HEK293 (cell line): ENCODE data around the gene KPNA5.

Experiments used
- FEZF1 ChIP-seq: fragments of 450-650 bp; formaldehyde crosslinking; IDR thresholded peaks from 2 replicates; pipeline ENCODE4 v1.5.1; 2016; ENCODE audit warnings: missing biosample characterization, missing genetic modification characterization
- HOXD13 ChIP-seq: sonication (generic); formaldehyde crosslinking; IDR thresholded peaks from 2 replicates; pipeline ENCODE4 v1.8.0; 2022; ENCODE audit warnings: missing genetic modification reagents, borderline replicate concordance
- KLF9 ChIP-seq: fragments of 450-650 bp; formaldehyde crosslinking; IDR thresholded peaks from 2 replicates; pipeline ENCODE4 v1.5.1; 2016; ENCODE audit warnings: missing biosample characterization, missing genetic modification characterization, low read depth
- MEIS1 ChIP-seq: sonication (generic); formaldehyde crosslinking; IDR thresholded peaks from 2 replicates; pipeline ENCODE4 v1.8.1; 2022; ENCODE audit warnings: missing genetic modification reagents, mild to moderate bottlenecking, borderline replicate concordance
- PRDM10 ChIP-seq: fragments of 450-650 bp; formaldehyde crosslinking; IDR thresholded peaks from 2 replicates; pipeline ENCODE4 v1.5.1; 2016; ENCODE audit warnings: missing biosample characterization, missing genetic modification characterization
- SALL2 ChIP-seq: fragments of 450-650 bp; formaldehyde crosslinking; IDR thresholded peaks from 2 replicates; pipeline ENCODE4 v1.5.0; 2017; ENCODE audit warnings: missing biosample characterization, mild to moderate bottlenecking, missing genetic modification characterization, borderline replicate concordance
- SCRT2 ChIP-seq: fragments of 450-650 bp; formaldehyde crosslinking; IDR thresholded peaks from 2 replicates; pipeline ENCODE4 v1.5.1; 2016; ENCODE audit warnings: missing biosample characterization, missing genetic modification characterization
- SETDB1 ChIP-seq: IDR thresholded peaks from one replicate; pipeline ENCODE4 v1.6.1; 2017; ENCODE audit warnings: mild to moderate bottlenecking, low read length, moderate library complexity, mixed read lengths; ENCODE audit not compliant: insufficient read length
- TCF7L2 ChIP-seq: IDR thresholded peaks from 2 replicates; pipeline ENCODE4 v1.6.1; 2011; ENCODE audit warnings: low read depth, mild to moderate bottlenecking, inconsistent platforms, low read length, moderate library complexity, borderline replicate concordance
- ZBTB1 ChIP-seq: fragments of 450-650 bp; formaldehyde crosslinking; IDR thresholded peaks from 2 replicates; pipeline ENCODE4 v1.5.1; 2016; ENCODE audit warnings: missing biosample characterization, missing genetic modification characterization
- ZBTB21 ChIP-seq: fragments of 450-650 bp; formaldehyde crosslinking; IDR thresholded peaks from 2 replicates; pipeline ENCODE4 v1.5.1; 2017; ENCODE audit warnings: missing biosample characterization, missing genetic modification characterization
- ZEB2 ChIP-seq: fragments of 450-650 bp; formaldehyde crosslinking; IDR thresholded peaks from 2 replicates; pipeline ENCODE4 v1.5.1; 2016; ENCODE audit warnings: missing biosample characterization, missing genetic modification characterization
- ZFP69B ChIP-seq: fragments of 450-650 bp; formaldehyde crosslinking; IDR thresholded peaks from 2 replicates; pipeline ENCODE4 v1.5.1; 2016; ENCODE audit warnings: missing biosample characterization, missing genetic modification characterization
- ZNF112 ChIP-seq: fragments of 450-650 bp; formaldehyde crosslinking; IDR thresholded peaks from 2 replicates; pipeline ENCODE4 v1.5.0; 2017; ENCODE audit warnings: missing biosample characterization, missing genetic modification characterization
- ZNF184 ChIP-seq: fragments of 450-650 bp; IDR thresholded peaks from 2 replicates; pipeline ENCODE4 v1.5.1; 2018; ENCODE audit warnings: missing biosample characterization, mild to moderate bottlenecking, missing genetic modification characterization
- ZNF248 ChIP-seq: fragments of 450-650 bp; formaldehyde crosslinking; IDR thresholded peaks from 2 replicates; pipeline ENCODE4 v1.5.1; 2017; ENCODE audit warnings: missing biosample characterization, missing genetic modification characterization
- ZNF302 ChIP-seq: fragments of 450-650 bp; formaldehyde crosslinking; IDR thresholded peaks from 2 replicates; pipeline ENCODE4 v1.5.1; 2016; ENCODE audit warnings: missing biosample characterization, missing genetic modification characterization, low read depth
- ZNF324 ChIP-seq: fragments of 450-650 bp; formaldehyde crosslinking; IDR thresholded peaks from 2 replicates; pipeline ENCODE4 v1.5.1; 2016; ENCODE audit warnings: missing biosample characterization, missing genetic modification characterization
- ZNF391 ChIP-seq: fragments of 450-650 bp; formaldehyde crosslinking; IDR thresholded peaks from 2 replicates; pipeline ENCODE4 v1.5.1; 2016; ENCODE audit warnings: low read depth, missing biosample characterization, missing genetic modification characterization, borderline replicate concordance
- ZNF398 ChIP-seq: fragments of 450-650 bp; formaldehyde crosslinking; IDR thresholded peaks from 2 replicates; pipeline ENCODE4 v1.5.1; 2017; ENCODE audit warnings: missing biosample characterization, missing genetic modification characterization
- ZNF423 ChIP-seq: fragments of 450-650 bp; formaldehyde crosslinking; IDR thresholded peaks from 2 replicates; pipeline ENCODE4 v1.5.1; 2016; ENCODE audit warnings: missing biosample characterization, missing genetic modification characterization
- ZNF529 ChIP-seq: fragments of 450-650 bp; formaldehyde crosslinking; IDR thresholded peaks from 2 replicates; pipeline ENCODE4 v1.5.1; 2017; ENCODE audit warnings: missing genetic modification characterization, missing biosample characterization; ENCODE audit not compliant: insufficient replicate concordance
- ZNF555 ChIP-seq: fragments of 450-650 bp; formaldehyde crosslinking; conservative IDR thresholded peaks from 2 replicates; pipeline ENCODE4 v1.5.1; 2017; ENCODE audit warnings: missing biosample characterization, mild to moderate bottlenecking, missing genetic modification characterization, inconsistent platforms
- ZNF560 ChIP-seq: fragments of 450-650 bp; formaldehyde crosslinking; IDR thresholded peaks from 2 replicates; pipeline ENCODE4 v1.5.1; 2017; ENCODE audit warnings: missing biosample characterization, missing genetic modification characterization, borderline replicate concordance
- ZNF596 ChIP-seq: fragments of 450-650 bp; IDR thresholded peaks from 2 replicates; pipeline ENCODE4 v1.5.0; 2018; ENCODE audit warnings: missing biosample characterization, mild to moderate bottlenecking, missing genetic modification characterization, moderate library complexity
- ZNF692 ChIP-seq: fragments of 450-650 bp; formaldehyde crosslinking; IDR thresholded peaks from 2 replicates; pipeline ENCODE4 v1.5.1; 2016; ENCODE audit warnings: missing biosample characterization, missing genetic modification characterization
- ZNF707 ChIP-seq: fragments of 450-650 bp; formaldehyde crosslinking; IDR thresholded peaks from 2 replicates; pipeline ENCODE4 v1.5.1; 2016; ENCODE audit warnings: missing biosample characterization, missing genetic modification characterization
- ZSCAN16 ChIP-seq: fragments of 450-650 bp; formaldehyde crosslinking; IDR thresholded peaks from 2 replicates; pipeline ENCODE4 v1.5.1; 2016; ENCODE audit warnings: missing biosample characterization, missing genetic modification characterization
- ZXDB ChIP-seq: fragments of 450-650 bp; formaldehyde crosslinking; IDR thresholded peaks from 2 replicates; pipeline ENCODE4 v1.5.1; 2016; ENCODE audit warnings: missing biosample characterization, missing genetic modification characterization
- TF ChIP-seq, protein P1 (sequence below): fragments of 450-650 bp; formaldehyde crosslinking; IDR thresholded peaks from 2 replicates; pipeline ENCODE4 v1.5.1; 2016; ENCODE audit warnings: missing biosample characterization, missing genetic modification characterization
- TF ChIP-seq, protein P2 (sequence below): IDR thresholded peaks from 2 replicates; pipeline ENCODE4 v1.6.1; 2011; ENCODE audit warnings: mild to moderate bottlenecking, low read depth, low read length, borderline replicate concordance

Gene KPNA5

GRCh38 chr6:116680880-116681672, at the start of gene KPNA5 (continued):
- TF ChIP-seq, protein P1, sequence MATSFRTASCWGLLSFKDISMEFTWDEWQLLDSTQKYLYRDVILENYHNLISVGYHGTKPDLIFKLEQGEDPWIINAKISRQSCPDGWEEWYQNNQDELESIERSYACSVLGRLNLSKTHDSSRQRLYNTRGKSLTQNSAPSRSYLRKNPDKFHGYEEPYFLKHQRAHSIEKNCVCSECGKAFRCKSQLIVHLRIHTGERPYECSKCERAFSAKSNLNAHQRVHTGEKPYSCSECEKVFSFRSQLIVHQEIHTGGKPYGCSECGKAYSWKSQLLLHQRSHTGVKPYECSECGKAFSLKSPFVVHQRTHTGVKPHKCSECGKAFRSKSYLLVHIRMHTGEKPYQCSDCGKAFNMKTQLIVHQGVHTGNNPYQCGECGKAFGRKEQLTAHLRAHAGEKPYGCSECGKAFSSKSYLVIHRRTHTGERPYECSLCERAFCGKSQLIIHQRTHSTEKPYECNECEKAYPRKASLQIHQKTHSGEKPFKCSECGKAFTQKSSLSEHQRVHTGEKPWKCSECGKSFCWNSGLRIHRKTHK (tag by site-specific recombination): no peak
- TF ChIP-seq SALL2 (tag by site-specific recombination) (no peak), KLF9 (tag by site-specific recombination) (peak; percentile 90), ZFP69B (no peak), ZNF692 (tag by site-specific recombination) (peak; percentile 63; the same call in 1 of the 2 replicates), SETDB1 (no peak), ZBTB1 (tag by site-specific recombination) (no peak), ZNF596 (tag by site-specific recombination) (no peak), ZNF707 (tag by site-specific recombination) (no peak), ZNF112 (tag by site-specific recombination) (no peak), HOXD13 (CRISPR knock-in tag) (no peak), MEIS1 (CRISPR knock-in tag) (no peak), ZNF391 (no peak), ZNF555 (tag by site-specific recombination) (no peak), ZEB2 (peak; percentile 84), ZNF423 (tag by site-specific recombination) (no peak), ZNF398 (tag by site-specific recombination) (no peak), PRDM10 (peak; percentile 63; the same call in 1 of the 2 replicates), ZNF302 (tag by site-specific recombination) (no peak), TCF7L2 (no peak), ZSCAN16 (tag by site-specific recombination) (no peak), ZNF248 (tag by site-specific recombination) (no peak), SCRT2 (tag by site-specific recombination) (no peak), ZNF529 (tag by site-specific recombination) (no peak), ZXDB (tag by site-specific recombination) (peak; percentile 97), ZBTB21 (no peak), FEZF1 (tag by site-specific recombination) (no peak), ZNF560 (no peak), ZNF324 (tag by site-specific recombination) (no peak; the same call in 1 of the 2 replicates), ZNF184 (tag by site-specific recombination) (peak; percentile 9; the same call in 1 of the 2 replicates)
- TF ChIP-seq, protein P2, sequence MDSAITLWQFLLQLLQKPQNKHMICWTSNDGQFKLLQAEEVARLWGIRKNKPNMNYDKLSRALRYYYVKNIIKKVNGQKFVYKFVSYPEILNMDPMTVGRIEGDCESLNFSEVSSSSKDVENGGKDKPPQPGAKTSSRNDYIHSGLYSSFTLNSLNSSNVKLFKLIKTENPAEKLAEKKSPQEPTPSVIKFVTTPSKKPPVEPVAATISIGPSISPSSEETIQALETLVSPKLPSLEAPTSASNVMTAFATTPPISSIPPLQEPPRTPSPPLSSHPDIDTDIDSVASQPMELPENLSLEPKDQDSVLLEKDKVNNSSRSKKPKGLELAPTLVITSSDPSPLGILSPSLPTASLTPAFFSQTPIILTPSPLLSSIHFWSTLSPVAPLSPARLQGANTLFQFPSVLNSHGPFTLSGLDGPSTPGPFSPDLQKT: no peak
